ENCODE results near the gene POLD4.

Gene POLD4

DNA sequence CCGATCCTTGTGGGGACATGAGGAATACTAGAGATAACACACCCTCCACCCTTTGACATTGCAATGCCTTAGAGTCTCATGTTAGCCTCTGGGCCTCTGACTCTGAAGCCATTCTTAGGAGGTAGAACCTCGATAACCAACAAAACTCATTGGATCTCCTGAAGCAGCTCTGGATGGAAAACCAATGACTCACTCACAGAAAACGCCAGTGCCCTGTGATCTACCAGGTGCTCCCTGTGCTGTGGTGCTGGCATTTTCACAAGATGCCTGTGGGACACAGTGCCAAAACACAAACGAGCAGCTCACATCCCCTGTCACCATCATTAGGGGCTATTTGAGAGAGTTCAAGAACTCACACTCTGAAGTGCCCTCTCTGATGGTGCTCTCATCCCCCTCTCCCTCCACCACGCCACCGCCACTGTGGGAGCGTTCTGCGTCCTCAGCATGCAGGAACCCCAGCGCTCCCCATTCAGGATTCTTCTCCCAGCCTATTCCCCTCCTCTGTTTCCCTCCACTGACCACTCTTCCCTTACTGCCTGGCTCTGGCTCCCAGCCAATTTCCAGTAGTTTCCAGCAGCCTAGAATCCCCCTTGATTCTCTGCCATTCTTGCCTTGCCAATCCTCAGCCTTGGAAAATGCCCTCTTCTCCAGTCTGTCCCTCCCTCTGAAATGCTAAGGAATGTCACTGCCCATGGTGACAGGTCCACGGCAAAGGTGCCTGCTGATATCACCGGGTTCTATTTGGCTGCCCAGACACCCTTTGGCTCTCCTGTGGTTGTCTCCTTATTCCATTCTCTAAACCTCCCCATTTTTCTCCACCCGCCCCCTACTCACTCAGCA is 4.7 kb upstream of the POLD4 start:
- TF ChIP-seq, protein P1, sequence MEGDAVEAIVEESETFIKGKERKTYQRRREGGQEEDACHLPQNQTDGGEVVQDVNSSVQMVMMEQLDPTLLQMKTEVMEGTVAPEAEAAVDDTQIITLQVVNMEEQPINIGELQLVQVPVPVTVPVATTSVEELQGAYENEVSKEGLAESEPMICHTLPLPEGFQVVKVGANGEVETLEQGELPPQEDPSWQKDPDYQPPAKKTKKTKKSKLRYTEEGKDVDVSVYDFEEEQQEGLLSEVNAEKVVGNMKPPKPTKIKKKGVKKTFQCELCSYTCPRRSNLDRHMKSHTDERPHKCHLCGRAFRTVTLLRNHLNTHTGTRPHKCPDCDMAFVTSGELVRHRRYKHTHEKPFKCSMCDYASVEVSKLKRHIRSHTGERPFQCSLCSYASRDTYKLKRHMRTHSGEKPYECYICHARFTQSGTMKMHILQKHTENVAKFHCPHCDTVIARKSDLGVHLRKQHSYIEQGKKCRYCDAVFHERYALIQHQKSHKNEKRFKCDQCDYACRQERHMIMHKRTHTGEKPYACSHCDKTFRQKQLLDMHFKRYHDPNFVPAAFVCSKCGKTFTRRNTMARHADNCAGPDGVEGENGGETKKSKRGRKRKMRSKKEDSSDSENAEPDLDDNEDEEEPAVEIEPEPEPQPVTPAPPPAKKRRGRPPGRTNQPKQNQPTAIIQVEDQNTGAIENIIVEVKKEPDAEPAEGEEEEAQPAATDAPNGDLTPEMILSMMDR (IDR thresholded peaks at IDR 0.05; ENCODE audit: insufficient read depth, low read length, poor library complexity, severe bottlenecking): no peak
- Histone ChIP-seq H3K27me3 (replicated peaks; ENCODE audit: control insufficient read depth, insufficient read depth, low read length) (no peaks in the 10 kb centered on the region), H3K4me3 (replicated peaks; ENCODE audit: low read depth, low read length) (no peak overlapping the region), H3K36me3 (ENCODE audit: control insufficient read depth, insufficient read depth, low read length) (no peaks in the 10 kb centered on the region)
- no peak for DNase-seq (ENCODE audit: extremely low read depth, insufficient read length)

DNA sequence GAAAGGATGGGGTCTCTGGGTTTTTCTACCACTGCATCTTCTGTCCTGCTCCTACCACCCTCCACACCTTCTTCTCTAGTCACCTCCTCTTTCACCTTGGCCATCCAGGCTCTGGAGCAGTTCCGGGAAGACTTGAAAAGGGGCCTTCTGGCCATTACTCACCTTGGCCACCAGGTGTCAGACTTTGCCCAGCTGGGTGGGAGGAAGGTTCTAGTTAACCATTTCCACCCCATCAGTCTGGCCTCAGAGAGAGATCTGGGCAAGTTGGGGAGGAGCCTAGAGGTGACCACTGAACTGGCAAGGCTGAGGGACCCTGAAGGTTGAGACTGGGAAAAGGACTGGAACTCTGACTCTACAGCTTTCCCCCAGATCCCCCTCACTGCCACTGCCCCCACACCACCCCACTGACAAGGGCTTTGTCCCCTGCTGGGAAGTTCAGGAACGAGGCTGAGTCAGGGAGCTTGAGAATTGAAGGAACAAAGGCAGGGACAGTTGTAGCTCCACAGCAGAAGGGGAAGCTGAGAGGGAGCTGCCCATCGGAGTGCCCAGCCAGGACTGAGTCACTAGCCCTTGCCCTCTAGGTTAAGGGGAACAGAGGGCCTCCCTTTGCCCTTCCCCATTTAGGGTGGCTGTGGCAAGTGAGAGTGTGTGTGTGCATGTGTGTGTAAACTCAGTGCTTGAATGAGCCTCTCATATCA is 3.7 kb upstream of the POLD4 start:
- peak; percentile 58 for DNase-seq (ENCODE audit: extremely low read depth, insufficient read length)
- peak overlapping the region; percentile 10; the same call in 1 of the 2 replicates for H3K4me3 ChIP-seq (replicated peaks; ENCODE audit: low read depth, low read length)
- H3K36me3 ChIP-seq (ENCODE audit: control insufficient read depth, insufficient read depth, low read length): no peaks in the 10 kb centered on the region
- H3K27me3 ChIP-seq (replicated peaks; ENCODE audit: control insufficient read depth, insufficient read depth, low read length): no peaks in the 10 kb centered on the region
- TF ChIP-seq, protein P1 (IDR thresholded peaks at IDR 0.05; ENCODE audit: insufficient read depth, low read length, poor library complexity, severe bottlenecking): peak; percentile 93

DNA sequence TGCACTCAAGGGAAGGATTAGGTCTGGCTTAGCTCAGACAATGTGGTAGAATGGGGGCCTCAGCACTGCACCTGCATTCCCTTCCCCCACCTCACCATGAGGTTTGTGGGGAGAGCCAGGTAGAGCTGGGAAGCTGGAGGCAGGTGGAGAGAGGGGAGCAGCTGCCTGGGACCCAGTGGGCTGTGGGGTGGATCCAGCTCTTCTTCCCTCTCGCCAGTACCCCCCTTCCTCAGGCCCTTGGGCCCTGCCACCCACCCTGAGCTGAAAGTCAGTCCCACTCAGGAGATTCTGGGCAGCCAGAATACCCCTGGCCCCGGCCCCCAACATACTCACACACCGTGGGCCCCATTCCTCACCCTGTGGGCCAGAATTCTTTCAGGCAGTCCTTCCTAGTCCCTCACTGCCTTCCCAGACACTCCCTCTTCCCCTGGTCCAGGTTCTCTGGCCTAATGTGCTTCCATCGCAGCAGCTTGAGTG is 3.1 kb upstream of the POLD4 start:
- TF ChIP-seq, protein P1 (IDR thresholded peaks at IDR 0.05; ENCODE audit: insufficient read depth, low read length, poor library complexity, severe bottlenecking): no peak
- peaks cover 2% of the 10 kb centered on the region; the same call in 1 of the 2 replicates for H3K36me3 ChIP-seq (ENCODE audit: control insufficient read depth, insufficient read depth, low read length)
- H3K4me3 ChIP-seq (replicated peaks; ENCODE audit: low read depth, low read length): peak overlapping the region; percentile 10
- H3K27me3 ChIP-seq (replicated peaks; ENCODE audit: control insufficient read depth, insufficient read depth, low read length): no peaks in the 10 kb centered on the region
- no peak for DNase-seq (ENCODE audit: extremely low read depth, insufficient read length)

DNA sequence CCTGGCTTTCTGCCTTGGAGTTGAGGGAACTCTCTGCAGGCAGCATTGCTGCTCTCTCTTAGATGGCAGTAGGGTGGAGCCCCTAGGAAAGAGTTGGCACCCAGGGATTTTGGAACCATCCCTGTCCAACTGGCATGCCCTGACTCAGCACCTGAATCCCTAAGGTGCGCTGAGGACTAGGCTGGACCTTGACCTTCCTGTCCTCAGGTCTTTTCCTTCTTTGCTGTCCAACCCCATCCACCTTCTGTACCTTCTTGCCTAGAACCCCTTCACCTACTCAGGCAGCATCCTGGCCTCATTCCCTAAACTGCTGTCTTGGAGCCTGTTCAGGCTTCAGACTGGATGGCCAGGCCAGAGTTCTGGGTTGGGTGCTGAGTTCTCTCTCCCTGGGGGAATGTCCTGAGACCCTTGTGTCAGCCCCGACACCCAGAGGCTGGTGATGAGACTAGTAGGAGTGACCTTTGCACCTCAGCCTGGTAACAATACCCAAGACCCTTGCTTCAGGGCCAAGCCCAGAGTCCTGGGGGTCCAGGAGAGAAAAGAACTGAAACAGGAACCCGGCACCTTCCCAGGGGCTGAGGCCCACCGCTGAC is 2.5 kb upstream of the POLD4 start:
- H3K27me3 ChIP-seq (replicated peaks; ENCODE audit: control insufficient read depth, insufficient read depth, low read length): no peaks in the 10 kb centered on the region
- no peak overlapping the region for H3K4me3 ChIP-seq (replicated peaks; ENCODE audit: low read depth, low read length)
- DNase-seq (ENCODE audit: extremely low read depth, insufficient read length): no peak
- TF ChIP-seq, protein P1 (IDR thresholded peaks at IDR 0.05; ENCODE audit: insufficient read depth, low read length, poor library complexity, severe bottlenecking): no peak
- peaks cover 2% of the 10 kb centered on the region; the same call in 1 of the 2 replicates for H3K36me3 ChIP-seq (ENCODE audit: control insufficient read depth, insufficient read depth, low read length)

DNA sequence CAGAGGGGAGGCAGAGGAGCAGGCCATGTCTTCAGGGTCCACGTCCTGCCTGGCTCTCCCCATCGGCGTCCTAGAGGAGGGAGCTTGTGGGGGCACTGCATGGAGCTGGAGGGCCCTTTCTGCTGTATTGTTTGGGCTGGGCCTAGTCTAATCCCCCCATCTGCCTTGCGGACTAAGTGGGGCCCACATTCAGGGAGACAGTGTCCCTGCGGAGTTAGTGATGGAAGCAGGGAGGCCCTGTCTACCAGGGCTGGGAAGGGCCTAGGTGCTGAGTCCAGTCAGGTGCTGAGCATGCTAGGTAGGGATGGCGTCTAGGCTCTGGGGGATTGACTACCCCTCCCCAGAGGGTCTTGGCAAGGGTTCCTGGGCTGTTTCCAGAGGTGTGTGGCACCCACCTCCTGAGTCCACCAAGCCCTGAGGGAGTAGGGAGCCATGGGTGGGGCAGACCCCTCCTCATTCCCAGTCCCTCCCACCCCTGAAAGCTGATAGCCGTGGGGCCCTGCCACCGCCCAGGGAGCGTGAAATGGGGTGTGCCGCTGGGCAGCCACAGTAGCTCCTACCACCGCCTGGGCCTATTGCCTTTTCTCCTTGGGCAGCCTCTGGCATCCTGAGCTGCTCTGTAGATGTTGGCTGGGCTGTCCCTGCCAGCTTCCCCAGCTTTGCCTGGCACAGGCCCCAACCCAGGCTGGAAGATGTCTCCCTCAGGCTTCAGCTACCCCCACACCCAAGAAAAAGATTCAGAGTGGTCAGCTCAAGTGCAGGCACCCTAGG is 1.9 kb upstream of the POLD4 start:
- Histone ChIP-seq H3K36me3 (ENCODE audit: control insufficient read depth, insufficient read depth, low read length) (peaks cover 2% of the 10 kb centered on the region; the same call in 1 of the 2 replicates), H3K27me3 (replicated peaks; ENCODE audit: control insufficient read depth, insufficient read depth, low read length) (no peaks in the 10 kb centered on the region), H3K4me3 (replicated peaks; ENCODE audit: low read depth, low read length) (no peak overlapping the region)
- TF ChIP-seq, protein P1 (IDR thresholded peaks at IDR 0.05; ENCODE audit: insufficient read depth, low read length, poor library complexity, severe bottlenecking): no peak
- no peak for DNase-seq (ENCODE audit: extremely low read depth, insufficient read length)
